ENCODE results near the gene HDHD3.
"Not testable (repeated sequence)": the region's sequence is repeated elsewhere in the genome, so short reads cannot be mapped to it uniquely, and the experiment has no call there.

HDHD3 gene

DNA sequence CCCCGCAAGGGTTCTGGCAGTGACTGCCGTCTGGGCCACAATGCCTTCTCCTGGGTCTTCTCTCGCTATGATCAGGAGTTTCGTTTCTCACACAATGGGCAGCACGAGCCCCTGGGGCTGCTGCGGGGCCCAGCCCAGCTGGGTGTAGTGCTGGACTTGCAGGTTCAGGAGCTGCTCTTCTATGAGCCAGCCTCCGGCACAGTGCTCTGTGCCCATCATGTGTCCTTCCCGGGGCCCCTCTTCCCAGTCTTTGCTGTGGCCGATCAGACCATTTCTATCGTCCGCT, 7.0 kb downstream of the HDHD3 start:
- no peaks in the 10 kb centered on the region for H3K36me3 ChIP-seq (ENCODE audit: low read length)
- TF ChIP-seq, protein P1, sequence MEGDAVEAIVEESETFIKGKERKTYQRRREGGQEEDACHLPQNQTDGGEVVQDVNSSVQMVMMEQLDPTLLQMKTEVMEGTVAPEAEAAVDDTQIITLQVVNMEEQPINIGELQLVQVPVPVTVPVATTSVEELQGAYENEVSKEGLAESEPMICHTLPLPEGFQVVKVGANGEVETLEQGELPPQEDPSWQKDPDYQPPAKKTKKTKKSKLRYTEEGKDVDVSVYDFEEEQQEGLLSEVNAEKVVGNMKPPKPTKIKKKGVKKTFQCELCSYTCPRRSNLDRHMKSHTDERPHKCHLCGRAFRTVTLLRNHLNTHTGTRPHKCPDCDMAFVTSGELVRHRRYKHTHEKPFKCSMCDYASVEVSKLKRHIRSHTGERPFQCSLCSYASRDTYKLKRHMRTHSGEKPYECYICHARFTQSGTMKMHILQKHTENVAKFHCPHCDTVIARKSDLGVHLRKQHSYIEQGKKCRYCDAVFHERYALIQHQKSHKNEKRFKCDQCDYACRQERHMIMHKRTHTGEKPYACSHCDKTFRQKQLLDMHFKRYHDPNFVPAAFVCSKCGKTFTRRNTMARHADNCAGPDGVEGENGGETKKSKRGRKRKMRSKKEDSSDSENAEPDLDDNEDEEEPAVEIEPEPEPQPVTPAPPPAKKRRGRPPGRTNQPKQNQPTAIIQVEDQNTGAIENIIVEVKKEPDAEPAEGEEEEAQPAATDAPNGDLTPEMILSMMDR (IDR thresholded peaks at IDR 0.05; ENCODE audit: insufficient read depth, low read length, poor library complexity, severe bottlenecking), result no peak
- no peak for TF ChIP-seq EZH2phosphoT487 (conservative IDR thresholded peaks at IDR 0.05; ENCODE audit: low read length)
- no peak overlapping the region for H2AFZ ChIP-seq (ENCODE audit: low read depth, low read length, severe bottlenecking)
- H3K9me2 ChIP-seq (replicated peaks; ENCODE audit: insufficient read depth, low read length), result no peaks in the 10 kb centered on the region
- H3K9ac ChIP-seq (ENCODE audit: low read length), result no peak overlapping the region
- no peaks in the 10 kb centered on the region for H3K9me3 ChIP-seq (ENCODE audit: insufficient read depth, low read length)
- H3K27me3 ChIP-seq (ENCODE audit: low read length), result no peaks in the 10 kb centered on the region
- H3F3A ChIP-seq (ENCODE audit: insufficient read depth), result no peaks in the 10 kb centered on the region
- H3K4me3 ChIP-seq (ENCODE audit: insufficient read depth, low read length, poor library complexity, severe bottlenecking), result no peak overlapping the region
- no peaks in the 10 kb centered on the region for H4K20me1 ChIP-seq (ENCODE audit: low read depth, low read length)
- no peaks in the 10 kb centered on the region for H3K79me2 ChIP-seq (ENCODE audit: insufficient read depth, low read length)
- H3K4me2 ChIP-seq (ENCODE audit: low read depth, low read length, poor library complexity, severe bottlenecking), result no peak overlapping the region
- no peak overlapping the region for H3K27ac ChIP-seq (ENCODE audit: low read depth, low read length)

DNA sequence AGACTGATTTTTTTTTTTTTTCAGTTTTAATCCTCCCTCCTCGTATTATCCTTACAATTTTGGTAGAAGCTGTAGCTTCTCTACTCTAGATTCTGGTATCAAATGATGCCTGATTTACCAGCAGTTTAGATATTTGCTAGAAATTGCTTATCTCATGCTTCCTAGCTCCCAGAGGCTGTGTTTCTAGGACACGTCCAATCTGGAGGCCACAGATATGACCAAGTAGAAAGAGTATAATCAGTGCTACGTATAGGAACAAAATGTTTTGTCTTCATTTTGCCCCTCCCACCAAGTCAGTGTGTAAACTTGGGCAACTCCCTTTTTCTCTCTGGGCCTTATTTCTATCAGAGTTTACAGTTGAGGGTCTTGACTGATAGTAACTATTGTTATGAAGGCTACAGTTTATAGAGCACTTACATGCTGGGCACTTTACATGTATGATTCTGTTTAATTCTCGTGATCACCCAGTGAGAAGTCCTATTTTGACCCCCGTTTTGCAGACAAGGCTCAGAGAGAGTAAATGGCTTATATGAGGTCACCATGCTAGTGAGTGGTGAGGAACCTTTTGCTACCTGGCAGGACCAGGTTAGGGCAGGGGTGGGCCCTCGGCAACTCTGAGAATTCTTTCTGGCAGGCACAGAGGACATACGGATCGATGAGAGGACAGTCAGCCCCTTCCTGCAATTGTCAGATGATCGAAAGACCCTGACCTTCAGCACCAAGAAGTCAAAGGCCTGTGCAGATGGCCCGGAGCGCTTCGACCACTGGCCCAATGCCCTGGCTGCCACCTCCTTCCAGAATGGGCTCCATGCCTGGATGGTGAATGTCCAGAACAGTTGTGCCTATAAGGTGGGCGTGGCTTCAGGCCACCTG, 7.6 kb downstream of the HDHD3 start:
- no peaks in the 10 kb centered on the region for H3K9me3 ChIP-seq (ENCODE audit: insufficient read depth, low read length)
- H3K27me3 ChIP-seq (ENCODE audit: low read length), result no peaks in the 10 kb centered on the region
- H3K27ac ChIP-seq (ENCODE audit: low read depth, low read length), result no peak overlapping the region
- TF ChIP-seq, protein P1 (IDR thresholded peaks at IDR 0.05; ENCODE audit: insufficient read depth, low read length, poor library complexity, severe bottlenecking), result no peak
- TF ChIP-seq EZH2phosphoT487 (conservative IDR thresholded peaks at IDR 0.05; ENCODE audit: low read length), result no peak
- no peak overlapping the region for H2AFZ ChIP-seq (ENCODE audit: low read depth, low read length, severe bottlenecking)
- H3K9me2 ChIP-seq (replicated peaks; ENCODE audit: insufficient read depth, low read length), result no peaks in the 10 kb centered on the region
- no peaks in the 10 kb centered on the region for H4K20me1 ChIP-seq (ENCODE audit: low read depth, low read length)
- no peak overlapping the region for H3K9ac ChIP-seq (ENCODE audit: low read length)
- no peak overlapping the region for H3K4me3 ChIP-seq (ENCODE audit: insufficient read depth, low read length, poor library complexity, severe bottlenecking)
- H3F3A ChIP-seq (ENCODE audit: insufficient read depth), result no peaks in the 10 kb centered on the region
- H3K4me2 ChIP-seq (ENCODE audit: low read depth, low read length, poor library complexity, severe bottlenecking), result no peak overlapping the region
- H3K79me2 ChIP-seq (ENCODE audit: insufficient read depth, low read length), result no peaks in the 10 kb centered on the region
- no peaks in the 10 kb centered on the region for H3K36me3 ChIP-seq (ENCODE audit: low read length)

DNA sequence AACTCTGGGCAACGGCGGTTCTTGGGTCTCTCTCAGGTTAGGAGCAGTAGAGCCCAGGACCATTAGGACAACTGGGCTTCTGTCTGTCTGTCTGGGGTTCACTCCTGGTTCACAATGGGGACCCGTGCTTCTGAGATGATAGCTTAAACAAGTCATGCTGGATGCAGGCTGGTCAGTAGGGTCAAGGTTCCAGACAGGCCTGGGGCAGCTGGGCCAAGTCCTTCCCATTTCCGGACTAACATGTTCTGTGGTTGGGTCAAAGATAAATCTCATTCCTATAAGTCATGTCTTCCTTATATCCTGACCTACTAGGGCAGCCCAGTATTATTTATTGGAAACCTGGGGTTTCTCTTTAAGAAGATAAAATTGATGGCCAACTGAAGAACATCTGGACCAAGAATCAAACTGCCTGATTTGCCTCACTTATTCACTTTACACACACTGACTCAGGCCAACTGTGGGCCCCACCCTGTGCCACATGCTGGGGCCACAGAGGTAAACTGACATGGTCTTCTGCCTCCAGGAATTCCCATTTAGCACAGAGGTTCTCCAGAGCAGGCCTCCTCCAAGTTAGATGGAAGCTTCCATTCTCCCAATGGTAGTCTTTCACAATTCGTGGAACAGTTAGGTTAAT, 8.3 kb downstream of the HDHD3 start:
- TF ChIP-seq, protein P1 (IDR thresholded peaks at IDR 0.05; ENCODE audit: insufficient read depth, low read length, poor library complexity, severe bottlenecking), result no peak
- TF ChIP-seq EZH2phosphoT487 (conservative IDR thresholded peaks at IDR 0.05; ENCODE audit: low read length), result no peak
- no peak overlapping the region for H3K27ac ChIP-seq (ENCODE audit: low read depth, low read length)

DNA sequence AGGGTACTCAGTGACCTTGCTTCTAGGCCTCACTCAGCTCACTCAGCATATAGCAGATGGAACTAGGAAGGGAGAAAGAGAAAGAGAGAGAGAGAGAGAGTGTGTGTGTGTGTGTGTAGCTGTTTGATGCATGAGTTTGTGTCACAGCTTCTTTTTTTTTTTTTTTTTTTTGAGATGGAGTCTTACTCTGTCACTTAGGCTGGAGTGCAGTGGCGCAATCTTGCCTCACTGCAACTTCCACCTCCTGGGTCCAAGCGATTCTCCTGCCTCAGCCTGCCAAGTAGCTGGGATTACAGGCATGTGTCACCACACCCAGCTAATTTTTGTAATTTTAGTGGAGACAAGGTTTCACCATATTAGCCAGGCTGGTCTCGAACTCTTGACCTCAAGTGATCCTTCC, 11.1 kb downstream of the HDHD3 start:
- H3F3A ChIP-seq (ENCODE audit: insufficient read depth); H3K9me2 ChIP-seq (replicated peaks; ENCODE audit: insufficient read depth, low read length); H3K27ac ChIP-seq (ENCODE audit: low read depth, low read length); H3K9me3 ChIP-seq (ENCODE audit: insufficient read depth, low read length); H3K4me3 ChIP-seq (ENCODE audit: insufficient read depth, low read length, poor library complexity, severe bottlenecking); H3K36me3 ChIP-seq (ENCODE audit: low read length); H4K20me1 ChIP-seq (ENCODE audit: low read depth, low read length); H2AFZ ChIP-seq (ENCODE audit: low read depth, low read length, severe bottlenecking); H3K79me2 ChIP-seq (ENCODE audit: insufficient read depth, low read length); H3K27me3 ChIP-seq (ENCODE audit: low read length); H3K9ac ChIP-seq (ENCODE audit: low read length); H3K4me2 ChIP-seq (ENCODE audit: low read depth, low read length, poor library complexity, severe bottlenecking): not testable (repeated sequence)

More for the DNA sequence above, 8.3 kb downstream of the HDHD3 start:
- Histone ChIP-seq H3K79me2 (ENCODE audit: insufficient read depth, low read length) (no peaks in the 10 kb centered on the region), H3F3A (ENCODE audit: insufficient read depth) (no peaks in the 10 kb centered on the region), H4K20me1 (ENCODE audit: low read depth, low read length) (no peaks in the 10 kb centered on the region), H3K9me2 (replicated peaks; ENCODE audit: insufficient read depth, low read length) (no peaks in the 10 kb centered on the region), H3K27me3 (ENCODE audit: low read length) (no peaks in the 10 kb centered on the region), H3K9me3 (ENCODE audit: insufficient read depth, low read length) (no peaks in the 10 kb centered on the region), H3K9ac (ENCODE audit: low read length) (no peak overlapping the region), H3K36me3 (ENCODE audit: low read length) (no peaks in the 10 kb centered on the region), H3K4me2 (ENCODE audit: low read depth, low read length, poor library complexity, severe bottlenecking) (no peak overlapping the region), H2AFZ (ENCODE audit: low read depth, low read length, severe bottlenecking) (no peak overlapping the region), H3K4me3 (ENCODE audit: insufficient read depth, low read length, poor library complexity, severe bottlenecking) (no peak overlapping the region)

Measured in SU-DHL-6 (cell line).